Measurements from ENCODE around the gene PHF8.

GRCh38 chrX:53990171-53990570 lies 54.1 kb downstream of the PHF8 start:
- TF ChIP-seq POLR2A (IDR thresholded peaks at IDR 0.05; ENCODE audit: low read depth) (no peak), CTCF (IDR thresholded peaks at IDR 0.05) (no peak), EP300 (IDR thresholded peaks at IDR 0.05) (no peak), POLR2AphosphoS5 (IDR thresholded peaks at IDR 0.05) (no peak)
